Stimulated activated CD8-positive, alpha-beta memory T cell treated with anti-CD3 and anti-CD28 coated beads, Interleukin-15, amount 100 ng/mL, for 48 hours (primary cell): ENCODE results near the gene RPS15.
"Not testable (repeated sequence)": the region's sequence is repeated elsewhere in the genome, so short reads cannot be mapped to it uniquely, and the experiment has no call there.

ENCODE experiments used
- DNase-seq, 2 donors: peaks; one replicate each; pipeline ENCODE4 v3.0.0-alpha.2; 2020; ENCODE audit warnings: low read depth in 2 of 2

RPS15 gene

DNA sequence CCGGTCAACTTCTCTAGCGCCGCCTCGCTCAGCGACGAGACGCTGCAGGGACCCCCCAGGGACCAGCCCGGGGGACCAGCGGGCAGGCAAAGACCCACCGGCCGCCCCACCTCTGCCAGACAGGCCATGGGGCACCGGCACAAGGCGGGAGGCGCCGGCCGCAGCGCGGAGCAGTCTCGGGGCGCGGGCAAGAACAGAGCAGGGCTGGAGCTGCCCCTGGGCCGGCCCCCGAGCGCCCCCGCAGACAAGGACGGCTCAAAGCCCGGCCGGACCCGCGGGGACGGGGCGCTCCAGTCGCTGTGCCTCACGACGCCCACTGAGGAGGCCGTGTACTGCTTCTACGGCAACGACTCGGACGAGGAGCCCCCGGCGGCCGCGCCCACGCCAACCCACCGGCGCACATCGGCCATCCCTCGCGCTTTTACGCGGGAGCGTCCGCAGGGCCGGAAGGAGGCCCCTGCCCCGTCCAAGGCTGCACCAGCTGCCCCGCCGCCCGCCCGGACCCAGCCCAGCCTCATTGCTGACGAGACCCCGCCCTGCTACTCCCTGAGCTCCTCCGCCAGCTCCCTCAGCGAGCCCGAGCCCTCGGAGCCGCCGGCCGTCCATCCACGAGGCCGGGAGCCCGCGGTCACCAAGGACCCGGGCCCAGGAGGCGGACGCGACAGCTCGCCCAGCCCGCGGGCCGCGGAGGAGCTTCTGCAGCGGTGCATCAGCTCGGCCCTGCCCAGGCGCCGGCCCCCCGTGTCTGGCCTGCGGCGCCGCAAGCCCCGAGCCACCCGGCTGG lies 29.5 kb downstream of the RPS15 start:
- no peak for DNase-seq

- DNase-seq, result no peak
Measured at GRCh38 chr19:1468274-1468820, 30.2 kb downstream of the RPS15 start.

GRCh38 chr19:1468821-1469254 lies 30.6 kb downstream of the RPS15 start:
- DNase-seq, result no peak

DNA sequence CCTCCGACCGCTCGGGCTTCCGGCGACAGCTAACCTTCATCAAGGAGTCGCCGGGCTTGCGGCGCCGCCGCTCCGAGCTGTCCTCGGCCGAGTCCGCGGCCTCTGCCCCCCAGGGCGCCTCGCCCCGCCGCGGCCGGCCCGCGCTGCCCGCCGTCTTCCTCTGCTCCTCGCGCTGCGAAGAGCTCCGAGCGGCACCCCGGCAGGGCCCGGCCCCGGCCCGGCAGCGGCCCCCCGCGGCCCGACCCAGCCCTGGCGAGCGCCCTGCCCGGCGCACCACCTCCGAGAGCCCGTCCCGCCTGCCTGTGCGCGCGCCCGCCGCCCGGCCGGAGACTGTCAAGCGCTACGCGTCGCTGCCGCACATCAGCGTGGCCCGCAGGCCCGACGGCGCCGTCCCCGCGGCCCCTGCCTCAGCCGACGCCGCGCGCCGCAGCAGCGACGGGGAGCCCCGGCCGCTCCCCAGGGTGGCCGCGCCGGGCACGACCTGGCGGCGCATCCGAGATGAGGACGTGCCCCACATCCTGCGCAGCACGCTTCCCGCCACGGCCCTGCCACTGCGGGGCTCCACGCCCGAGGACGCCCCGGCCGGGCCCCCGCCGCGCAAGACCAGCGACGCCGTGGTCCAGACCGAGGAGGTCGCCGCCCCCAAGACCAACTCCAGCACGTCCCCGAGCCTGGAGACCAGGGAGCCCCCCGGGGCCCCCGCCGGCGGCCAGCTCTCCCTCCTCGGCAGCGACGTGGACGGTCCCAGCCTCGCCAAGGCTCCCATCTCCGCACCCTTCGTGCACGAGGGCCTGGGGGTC lies 31.3 kb downstream of the RPS15 start:
- no peak for DNase-seq

GRCh38 chr19:1470055-1470304 lies 31.8 kb downstream of the RPS15 start:
- no peak for DNase-seq

DNA sequence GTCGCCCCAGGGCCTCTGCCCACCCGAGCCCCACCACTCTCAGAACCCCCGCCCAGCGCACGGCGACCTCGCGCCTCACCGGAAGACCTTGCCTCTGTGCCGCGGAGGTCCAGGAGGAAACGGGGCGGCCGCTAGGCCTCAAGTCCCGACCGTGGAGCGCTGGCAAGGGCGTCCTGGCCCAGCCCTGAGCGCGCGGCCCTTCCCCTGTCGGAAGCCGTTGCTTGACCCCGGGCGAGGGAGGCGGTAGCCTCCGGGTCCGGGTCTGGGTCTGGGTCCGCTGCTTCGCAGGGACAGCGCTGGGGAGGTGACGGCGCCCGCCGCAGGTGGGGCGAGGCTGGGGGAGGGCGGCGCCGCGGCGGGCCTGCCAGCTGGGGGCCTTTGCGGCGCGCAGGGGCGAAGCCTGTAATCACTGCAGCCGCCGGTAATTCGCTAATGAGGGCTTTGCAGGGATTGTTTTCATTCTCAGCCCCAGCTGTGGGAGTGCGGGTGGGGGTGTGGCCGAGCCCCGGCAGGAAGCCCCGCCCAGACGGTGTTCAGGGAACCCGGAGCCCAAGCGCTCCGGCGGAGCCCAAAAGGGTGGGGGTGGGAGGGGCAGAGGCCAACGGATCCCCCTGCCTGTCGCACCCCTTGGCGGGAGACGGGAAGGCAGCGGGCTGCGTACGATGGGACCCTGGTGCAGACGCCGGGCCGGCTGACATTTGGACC lies 32.3 kb downstream of the RPS15 start:
- peak in 1 of 2 donors; percentile 53 for DNase-seq

DNA sequence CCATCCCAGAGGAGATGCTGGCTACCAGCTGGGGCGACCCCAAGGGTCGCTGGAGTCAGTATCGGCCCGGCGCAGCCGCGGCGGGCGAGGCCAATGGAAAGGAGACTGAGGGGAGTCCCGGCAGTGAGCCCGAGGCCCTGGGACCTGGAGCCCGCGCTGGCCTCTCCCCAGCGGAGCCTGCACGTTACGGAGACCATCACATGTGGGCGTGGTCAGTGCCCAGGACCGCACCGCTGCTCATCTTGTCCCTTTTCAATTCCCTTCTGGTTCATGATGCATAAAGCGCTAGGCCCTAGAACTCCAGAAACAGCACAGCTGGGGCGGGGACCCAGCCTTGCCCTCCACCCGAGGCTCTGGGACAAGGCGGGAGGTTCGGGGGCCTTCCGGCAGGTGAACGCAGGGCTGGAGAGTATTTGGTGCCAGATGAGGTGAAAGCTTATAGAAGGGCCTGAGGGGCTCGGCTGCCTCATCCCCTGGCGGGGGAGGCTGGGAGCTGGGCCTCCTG lies 32.9 kb downstream of the RPS15 start:
- no peak for DNase-seq

- no peak for DNase-seq
Measured at GRCh38 chr19:1471515-1472160, 33.4 kb downstream of the RPS15 start.

GRCh38 chr19:1472231-1473084 lies 34.3 kb downstream of the RPS15 start:
- no peak for DNase-seq

GRCh38 chr19:1473085-1473851 lies 35.1 kb downstream of the RPS15 start:
- no peak for DNase-seq

GRCh38 chr19:1474011-1474764 lies 36.0 kb downstream of the RPS15 start:
- no peak for DNase-seq

DNA sequence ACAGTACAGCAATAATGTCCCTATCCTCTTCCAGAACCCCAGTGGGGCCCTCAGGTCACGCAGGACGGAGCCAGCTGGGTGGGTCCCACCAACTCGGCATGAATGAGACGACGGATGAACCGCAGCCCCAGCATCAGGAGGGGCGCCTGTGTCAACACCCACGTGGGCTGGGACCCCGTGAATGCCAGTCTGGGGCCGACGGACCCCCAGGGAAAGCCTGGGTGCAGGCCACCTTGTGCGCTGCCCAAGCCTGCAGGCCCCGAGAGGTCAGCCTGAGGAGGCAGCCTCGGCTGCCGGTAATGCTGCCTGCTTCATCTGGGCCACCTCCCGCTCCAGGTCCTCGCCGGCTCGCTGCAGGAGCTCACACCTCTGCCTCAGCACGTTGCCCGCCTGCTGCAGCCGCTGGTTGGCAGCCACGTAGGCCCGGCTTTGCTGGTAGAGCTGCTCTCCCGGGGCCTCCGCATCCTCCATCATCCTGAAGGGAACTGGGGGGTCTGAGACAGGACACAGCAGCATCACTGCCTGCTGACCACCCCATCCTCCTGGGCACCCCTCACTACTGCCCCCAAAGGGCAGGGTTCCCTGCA lies 36.7 kb downstream of the RPS15 start:
- no peak for DNase-seq

- no peak for DNase-seq
Measured at GRCh38 chr19:1475751-1476437, 37.7 kb downstream of the RPS15 start.

DNA sequence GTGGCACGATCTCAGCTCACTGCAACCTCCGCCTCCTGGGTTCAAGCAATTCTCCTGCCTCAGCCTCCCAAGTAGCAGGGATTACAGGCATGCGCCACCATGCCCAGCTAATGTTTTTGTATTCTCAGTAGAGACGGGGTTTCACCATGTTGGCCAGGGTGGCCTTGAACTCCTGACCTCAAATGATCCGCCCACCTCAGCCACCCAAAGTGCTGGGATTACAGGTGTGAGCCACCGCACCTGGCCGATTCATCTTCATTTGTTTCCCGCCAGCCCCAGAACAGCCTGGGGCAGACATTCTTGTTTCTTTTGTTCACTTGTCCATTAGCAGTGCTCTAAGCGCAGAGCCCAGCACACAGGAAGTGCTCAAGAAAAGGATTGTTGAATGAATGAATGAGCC lies 38.9 kb downstream of the RPS15 start:
- not testable (repeated sequence) for DNase-seq

GRCh38 chr19:1478934-1479707 lies 40.9 kb downstream of the RPS15 start, which contains the start of gene C19orf25:
Gene C19orf25, minus strand, starts transcription at chr19:1479215. Its CDS starts 312 bp downstream, at chr19:1478903.
- DNase-seq, result peak; percentile 88 to 92

DNA sequence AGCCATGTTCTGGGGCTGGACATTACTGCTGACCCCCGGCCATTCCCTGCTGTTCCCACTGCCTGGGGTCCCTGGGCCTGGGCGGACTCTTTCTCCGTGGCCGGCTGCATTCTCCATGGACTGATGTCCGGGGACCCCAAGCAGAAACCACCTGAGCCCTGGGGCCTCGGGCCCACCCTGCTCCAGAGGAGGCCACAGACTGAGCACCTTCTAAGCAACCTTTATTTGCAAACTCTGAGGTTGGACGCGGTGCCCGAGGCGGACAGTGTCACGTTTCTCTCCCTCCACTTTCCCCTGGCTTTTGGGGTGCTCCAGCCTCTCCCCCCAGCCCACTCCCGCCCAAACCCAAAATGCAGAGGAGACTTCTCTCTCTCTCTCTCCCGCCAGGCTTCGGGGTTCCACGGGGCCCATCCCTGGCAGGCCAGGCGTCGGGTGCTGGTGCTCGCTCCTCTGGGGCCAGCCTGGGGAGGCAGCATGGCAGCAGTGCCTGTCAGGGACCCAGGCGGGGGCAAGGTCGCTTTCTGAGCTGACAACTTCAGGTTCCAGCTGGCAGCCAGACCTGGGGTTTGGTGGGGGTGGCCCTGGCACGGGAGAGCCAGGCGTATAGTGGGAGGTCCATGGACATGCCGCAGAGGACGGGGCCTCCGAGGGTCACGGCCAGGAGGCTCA lies 43.2 kb downstream of the RPS15 start:
- no peak for DNase-seq

DNA sequence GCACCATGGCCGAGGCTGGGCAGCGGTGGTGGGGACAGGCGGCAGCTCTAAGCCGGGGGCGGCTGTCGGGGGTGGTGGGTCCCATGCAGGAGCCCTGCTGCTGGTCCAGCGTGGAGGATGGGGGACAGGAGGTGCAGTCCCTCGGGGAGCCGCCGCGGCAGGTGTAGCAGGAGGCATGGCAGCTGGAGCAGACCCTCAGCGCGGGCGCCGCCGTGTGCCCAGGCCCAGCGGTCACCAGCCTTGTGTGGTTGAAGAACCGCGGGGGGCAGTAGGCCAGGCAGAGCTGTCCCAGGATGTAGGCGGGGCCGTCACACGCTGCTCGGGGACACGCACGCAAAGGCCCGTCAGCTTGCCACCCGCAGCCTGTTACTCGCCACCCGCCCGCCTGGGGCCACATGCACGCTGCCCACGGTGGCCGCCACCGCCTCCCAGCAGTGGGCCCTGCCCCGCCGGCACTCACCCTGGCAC lies 43.7 kb downstream of the RPS15 start:
- no peak for DNase-seq
